ENCODE measurements around the gene ZNF44.

Gene ZNF44

DNA sequence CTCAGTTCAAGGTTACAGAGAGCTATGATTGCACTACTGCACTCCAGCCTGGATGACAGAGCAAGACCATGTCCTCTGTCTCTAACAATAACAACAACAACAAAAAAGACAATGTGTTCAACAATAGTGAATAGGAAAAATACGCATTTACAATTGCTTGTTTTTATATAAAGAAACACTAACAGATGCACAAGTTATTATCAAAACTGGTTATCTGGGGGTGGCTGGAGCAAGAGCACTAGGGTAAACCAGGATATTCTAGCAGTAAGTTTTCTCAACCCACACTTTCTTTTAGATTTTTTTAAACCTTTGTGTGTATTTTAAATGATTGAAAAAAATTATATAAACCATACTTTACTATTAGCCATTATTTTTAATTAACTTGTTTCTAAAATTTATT, 33.1 kb downstream of the ZNF44 start:
- no peak for DNase-seq (ENCODE audit: low read depth)

DNA sequence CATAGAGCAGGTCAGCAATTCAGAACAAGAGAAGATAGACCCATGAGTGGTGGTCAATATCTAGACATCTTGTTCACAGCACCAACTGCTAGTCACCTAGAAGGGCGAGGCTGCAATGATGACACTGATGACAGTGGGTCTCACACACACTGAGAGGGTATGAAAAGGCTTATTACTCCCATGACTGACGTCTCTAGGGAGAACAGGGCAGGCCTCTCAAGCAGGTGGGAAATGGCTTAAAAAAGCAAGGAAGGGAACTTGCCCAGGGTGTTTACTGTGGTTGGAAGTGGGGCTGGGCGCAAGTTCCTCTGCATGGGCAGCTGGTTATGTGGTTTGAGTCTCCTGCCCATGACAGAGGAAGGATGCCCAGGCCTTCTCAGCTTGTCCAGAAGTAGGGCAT, 33.8 kb downstream of the ZNF44 start:
- DNase-seq (ENCODE audit: low read depth) = no peak

DNA sequence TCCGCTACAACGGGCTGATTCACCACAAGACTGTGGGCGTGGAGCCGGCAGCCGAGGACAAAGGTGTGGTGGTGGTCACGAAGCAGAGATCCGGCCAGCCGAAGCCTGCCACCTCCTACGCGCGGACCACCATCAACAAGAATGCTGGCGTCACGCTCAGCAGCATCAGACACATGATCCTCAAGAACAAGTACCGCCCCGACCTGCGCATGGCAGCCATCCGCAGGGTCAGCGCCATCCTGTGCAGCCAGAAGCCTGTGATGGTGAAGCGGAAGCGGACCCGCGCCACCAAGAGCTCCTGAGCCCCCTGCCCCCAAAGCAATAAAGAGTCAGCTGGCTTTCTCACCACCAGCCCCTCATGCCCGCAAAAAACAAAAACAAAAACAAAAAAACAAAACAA, 34.4 kb downstream of the ZNF44 start:
- DNase-seq (ENCODE audit: low read depth) = no peak

DNA sequence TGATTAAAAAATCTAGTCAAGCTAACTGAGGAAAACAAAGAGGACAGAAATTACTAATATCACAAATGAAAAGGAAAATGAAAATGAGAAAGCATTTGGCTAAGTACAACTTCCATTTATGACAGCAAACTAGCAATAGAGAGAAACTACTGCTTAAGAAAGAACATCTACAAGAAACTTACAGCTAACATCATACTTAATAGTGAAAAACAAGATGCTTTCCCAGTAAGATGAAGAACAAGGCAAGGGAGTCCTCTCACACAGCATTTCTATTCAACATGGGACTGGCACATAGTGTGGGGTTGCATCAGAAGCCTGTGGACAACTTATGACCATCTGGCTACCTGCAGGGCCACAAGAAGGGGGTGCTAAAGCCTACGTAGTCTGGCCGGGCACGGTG, 39.3 kb downstream of the ZNF44 start:
- DNase-seq (ENCODE audit: low read depth) = no peak

DNA sequence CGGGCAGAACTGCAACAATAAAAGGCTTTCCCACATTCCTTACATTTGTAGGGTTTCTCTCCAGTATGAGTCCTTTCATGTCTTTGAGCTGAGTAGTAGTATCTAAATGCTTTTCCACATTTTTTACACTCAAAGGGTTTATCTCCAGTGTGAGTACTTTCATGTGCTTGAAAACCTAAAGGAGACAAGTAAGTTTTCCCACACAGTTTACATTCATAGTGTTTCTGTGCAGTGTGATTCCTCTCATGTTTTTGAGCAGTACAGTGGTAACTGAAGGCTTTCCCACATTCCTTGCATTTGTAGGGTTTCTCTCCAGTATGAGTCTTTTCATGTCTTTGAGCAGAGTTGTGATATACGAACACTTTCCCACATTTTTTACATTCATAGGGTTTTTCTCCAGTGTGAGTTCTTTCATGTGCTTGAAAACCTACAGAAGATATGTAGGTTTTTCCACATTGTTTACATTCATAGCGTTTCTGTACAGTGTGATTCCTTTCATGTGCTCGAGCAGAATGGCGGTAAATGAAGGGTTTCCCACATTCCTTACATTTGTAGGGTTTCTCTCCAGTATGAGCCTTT, 47.0 kb downstream of the ZNF44 start:
- DNase-seq (ENCODE audit: low read depth) = no peak

DNA sequence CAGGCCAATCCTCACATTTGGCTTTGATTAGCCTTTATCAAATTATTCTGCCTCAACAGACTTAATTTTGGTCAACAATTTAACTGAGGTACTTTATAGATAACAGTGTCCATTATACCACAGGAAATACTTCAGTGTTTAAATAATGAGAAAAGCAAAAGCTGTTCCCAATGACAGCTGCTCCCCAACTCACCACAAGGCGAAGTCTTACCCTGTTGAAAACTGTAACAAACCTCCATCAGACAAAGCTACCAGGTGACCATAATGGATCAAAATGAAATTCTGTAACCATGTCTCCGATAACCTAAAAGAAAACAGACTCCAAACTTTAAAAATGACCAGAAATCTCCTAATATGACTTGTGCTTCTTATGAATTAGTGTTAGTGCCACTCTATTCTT, 50.3 kb downstream of the ZNF44 start:
- no peak for DNase-seq (ENCODE audit: low read depth)

DNA sequence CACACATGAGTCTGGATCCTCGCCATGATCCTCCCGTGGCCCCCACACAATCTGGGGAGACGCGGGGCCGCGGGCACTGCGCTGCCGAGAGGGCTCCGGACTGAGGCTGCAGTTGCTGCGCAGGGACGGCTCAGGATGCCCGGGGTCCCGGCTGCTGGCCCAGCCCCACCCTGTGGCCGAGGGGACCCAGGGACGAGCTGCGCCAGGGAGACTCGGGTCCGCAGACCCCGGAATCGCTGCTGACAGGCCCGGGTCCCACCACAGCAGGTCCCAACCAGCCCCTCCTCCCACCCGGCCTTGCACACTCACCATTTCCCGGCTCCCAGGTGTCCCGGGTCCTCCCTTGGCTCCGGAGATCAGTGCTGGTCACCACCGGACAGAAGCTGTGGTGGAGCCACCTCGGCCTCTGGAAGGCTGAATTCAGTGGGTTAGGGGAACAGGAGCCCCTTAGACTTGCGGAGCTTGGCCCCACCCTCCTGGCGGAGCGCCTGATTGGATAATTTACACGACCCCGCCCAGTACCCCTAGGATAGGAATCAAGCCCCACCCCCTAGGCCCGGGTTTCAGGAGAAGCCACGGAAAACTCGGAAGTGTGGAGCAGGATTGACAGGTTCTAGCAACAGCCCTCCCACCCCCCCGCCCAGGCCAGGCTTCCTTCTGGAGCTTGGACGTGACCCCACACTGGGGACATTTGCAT, 57.4 kb downstream of the ZNF44 start:
- DNase-seq (ENCODE audit: low read depth) = no peak

DNA sequence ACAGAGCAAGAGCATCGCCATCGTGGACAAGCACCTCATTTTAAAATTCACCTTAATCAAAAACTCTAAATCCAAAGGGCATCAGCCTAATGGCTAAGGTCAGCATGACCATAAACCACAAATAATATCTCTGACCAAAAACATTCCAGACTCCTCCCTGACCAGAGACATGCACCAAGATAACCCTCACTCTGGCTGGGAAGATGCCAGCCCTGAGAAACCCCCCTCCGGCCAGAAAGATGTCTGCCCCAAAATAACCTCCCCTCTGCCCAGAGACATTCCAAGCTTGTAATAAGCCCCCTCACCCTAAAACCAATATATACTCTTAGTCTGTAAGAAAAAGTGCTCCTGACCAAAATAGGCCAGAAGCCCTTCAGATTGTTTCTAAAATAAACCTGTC, 61.7 kb downstream of the ZNF44 start:
- DNase-seq (ENCODE audit: low read depth) = no peak

DNA sequence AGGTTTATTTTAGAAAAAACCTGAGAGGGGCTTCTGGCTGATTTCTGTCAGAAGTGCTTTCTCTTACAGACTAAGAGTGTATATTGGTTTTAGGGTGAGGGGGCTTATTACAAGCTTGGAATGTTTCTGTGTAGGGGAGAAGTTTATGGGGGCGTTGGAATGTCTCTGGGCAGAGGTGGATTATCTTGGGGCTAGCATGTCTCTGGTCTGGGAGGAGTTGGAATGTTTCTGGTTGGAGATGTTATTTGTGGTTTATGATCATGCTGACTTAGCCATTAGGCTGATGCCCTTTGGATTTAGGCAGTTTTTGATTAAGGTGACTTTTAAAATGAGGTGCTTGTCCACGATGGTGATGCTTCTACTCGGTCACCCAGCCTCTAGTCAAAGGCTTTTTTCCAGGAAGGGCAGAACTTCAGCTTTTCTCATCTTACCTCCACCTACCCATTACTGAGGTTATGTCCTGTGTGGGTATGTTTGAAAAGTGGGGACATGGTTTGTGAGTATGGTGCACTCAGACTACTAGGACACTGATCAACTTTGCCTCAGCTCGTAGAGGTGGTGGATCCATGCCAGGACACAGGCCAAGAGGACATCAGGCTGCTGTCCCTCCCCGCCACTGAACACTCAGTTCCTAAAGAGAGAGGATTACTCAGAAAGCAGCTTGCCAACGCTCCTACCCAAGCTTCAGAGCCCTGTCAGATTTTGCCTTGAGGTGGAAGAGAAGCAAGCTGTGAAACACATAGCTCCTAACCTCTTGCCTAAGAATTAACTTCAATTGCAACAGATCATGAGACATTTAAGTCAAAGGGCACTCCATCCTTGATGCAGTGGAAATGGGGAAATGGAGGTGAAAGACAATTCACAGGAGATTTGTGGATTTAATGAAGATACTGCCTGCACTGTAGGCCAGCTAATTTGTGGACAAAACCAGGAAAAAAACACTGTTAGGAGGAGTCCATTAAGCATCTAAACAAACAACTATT, 63.6 kb downstream of the ZNF44 start:
- no peak for DNase-seq (ENCODE audit: low read depth)

DNA sequence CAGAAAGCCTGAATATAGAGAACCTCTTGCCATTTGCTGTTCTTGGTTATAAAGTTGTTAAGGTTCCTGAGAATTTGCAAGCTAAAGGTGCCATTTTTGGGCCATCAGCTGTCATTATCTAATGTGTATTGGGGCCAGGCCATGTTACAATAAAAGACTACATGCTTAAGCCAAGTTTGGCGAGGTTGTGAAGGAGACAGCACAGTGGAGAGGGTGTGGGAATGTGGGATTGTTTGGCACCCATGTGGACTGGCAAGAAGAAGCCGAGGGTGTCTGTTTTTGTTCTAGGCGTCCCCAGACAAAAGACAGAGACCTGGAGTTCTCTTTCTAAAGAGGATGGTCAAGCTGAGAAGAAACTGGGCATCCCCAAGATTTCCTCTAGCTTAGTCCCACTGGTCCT, 64.7 kb downstream of the ZNF44 start:
- no peak for DNase-seq (ENCODE audit: low read depth)

DNA sequence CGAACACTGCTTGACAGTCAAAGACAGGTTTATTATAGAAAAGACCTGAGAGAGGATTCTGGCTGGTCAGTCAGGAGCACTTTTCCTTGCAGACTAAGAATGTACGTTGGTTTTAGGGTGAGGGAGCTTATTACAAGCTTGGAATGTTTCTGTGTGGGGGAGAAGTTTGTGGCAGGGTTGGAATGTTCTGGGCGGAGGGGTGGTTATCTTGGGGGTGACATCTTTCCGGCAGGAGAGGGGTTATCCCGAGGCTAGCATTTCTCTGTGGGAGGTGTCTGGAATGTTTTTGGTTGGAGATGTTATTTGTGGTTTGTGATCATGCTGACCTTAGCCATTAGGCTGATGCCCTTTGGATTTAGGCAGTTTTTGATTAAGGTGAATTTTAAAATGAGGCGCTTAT, 70.0 kb downstream of the ZNF44 start:
- no peak for DNase-seq (ENCODE audit: low read depth)

DNA sequence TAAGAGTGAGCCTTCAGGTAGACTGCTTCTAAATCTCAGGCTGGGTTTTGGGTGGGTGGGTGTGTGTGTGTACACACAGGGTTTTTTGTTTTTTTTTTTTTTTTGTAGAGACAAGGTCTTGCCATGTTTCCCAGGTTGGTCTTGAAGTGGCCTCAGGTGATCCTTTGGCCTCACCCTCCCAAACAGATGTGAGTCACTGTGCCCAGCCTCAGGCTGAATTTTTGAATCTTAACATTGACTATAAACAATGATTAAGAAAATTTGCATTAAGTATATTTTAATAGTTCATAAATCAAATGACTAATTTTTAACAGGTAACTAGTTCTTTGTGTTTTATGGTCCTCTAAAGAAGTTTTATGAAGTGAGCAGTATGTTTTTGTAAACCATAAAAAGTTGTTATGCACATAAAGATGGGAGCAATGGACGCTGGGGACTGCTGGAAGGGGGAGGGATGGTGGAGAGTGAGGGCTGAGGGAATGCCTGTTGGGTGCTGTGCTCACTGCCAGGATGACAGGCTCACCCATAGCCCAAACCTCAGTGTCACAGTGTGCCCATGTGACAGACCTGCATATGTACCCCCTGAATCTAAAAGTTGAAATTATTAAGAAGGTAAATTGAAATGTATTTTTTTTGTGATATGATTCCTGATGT, 71.6 kb downstream of the ZNF44 start:
- DNase-seq (ENCODE audit: low read depth) = no peak

All from activated T-helper 1 cell treated with Interleukin-2 at 50 U/mL for 16 hours (primary cell).